ENCODE results near the gene GLT8D1. TPM values are rescaled to one million over a fixed set of nuclear protein-coding genes. Genes with fewer than 3 reads are reported as not detected.

Gene GLT8D1
- total RNA-seq, 1 donor from 2014 or later, result 49.8 TPM

GRCh38 chr3:52695798-52696671 is 9.6 kb downstream of the GLT8D1 start:
- no peak for FAIRE-seq

GRCh38 chr3:52694528-52695189 is 10.9 kb downstream of the GLT8D1 start:
- peaks cover 25% of the 10 kb centered on the region for H3K36me3 ChIP-seq (ENCODE audit: control insufficient read depth, insufficient read depth, low read length)

More at GRCh38 chr3:52695798-52696671, 9.6 kb downstream of the GLT8D1 start:
- no peak overlapping the region for H3K4me3 ChIP-seq (ENCODE audit: low read depth, low read length)
- peaks cover 20% of the 10 kb centered on the region for H3K36me3 ChIP-seq (ENCODE audit: control insufficient read depth, insufficient read depth, low read length)
- no peak for TF ChIP-seq CTCF (IDR thresholded peaks at IDR 0.05; ENCODE audit: insufficient read depth, low read length, severe bottlenecking)
- H3K27me3 ChIP-seq (ENCODE audit: control insufficient read depth, insufficient read depth, low read length), result no peaks in the 10 kb centered on the region
- DNase-seq (ENCODE audit: low read depth), result no peak

GRCh38 chr3:52693071-52693470 is 12.5 kb downstream of the GLT8D1 start:
- FAIRE-seq (no peak), DNase-seq (ENCODE audit: low read depth) (no peak)
- H3K4me3 ChIP-seq (ENCODE audit: low read depth, low read length), result no peak overlapping the region
- H3K27me3 ChIP-seq (ENCODE audit: control insufficient read depth, insufficient read depth, low read length), result no peaks in the 10 kb centered on the region
- no peak for TF ChIP-seq CTCF (IDR thresholded peaks at IDR 0.05; ENCODE audit: insufficient read depth, low read length, severe bottlenecking)
- peaks cover 38% of the 10 kb centered on the region for H3K36me3 ChIP-seq (ENCODE audit: control insufficient read depth, insufficient read depth, low read length)

More at GRCh38 chr3:52694528-52695189, 10.9 kb downstream of the GLT8D1 start:
- no peak for DNase-seq (ENCODE audit: low read depth)
- Histone ChIP-seq H3K4me3 (ENCODE audit: low read depth, low read length) (no peak overlapping the region), H3K27me3 (ENCODE audit: control insufficient read depth, insufficient read depth, low read length) (no peaks in the 10 kb centered on the region)
- no peak for TF ChIP-seq CTCF (IDR thresholded peaks at IDR 0.05; ENCODE audit: insufficient read depth, low read length, severe bottlenecking)
- FAIRE-seq, result no peak

DNA sequence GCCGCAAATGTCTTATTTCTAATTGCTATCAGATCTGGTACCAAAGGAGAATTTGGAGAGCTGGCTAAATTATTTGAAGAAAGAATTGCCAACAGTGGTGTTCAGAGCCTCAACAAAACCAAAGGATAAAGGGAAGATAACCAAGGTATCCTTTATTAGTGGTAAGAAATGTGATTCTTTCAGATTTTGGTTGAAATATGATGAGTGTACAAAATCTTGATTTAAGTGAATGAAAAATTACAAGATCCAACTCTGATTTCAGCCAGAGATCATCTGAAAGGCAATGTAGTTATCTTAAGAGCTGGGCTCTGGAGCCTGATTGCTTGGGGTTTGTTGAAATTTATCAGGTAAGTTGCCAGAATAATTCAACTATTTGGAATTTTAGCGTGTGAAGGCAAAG is 15.0 kb downstream of the GLT8D1 start:
- no peak for FAIRE-seq
- no peak for DNase-seq (ENCODE audit: low read depth)

GRCh38 chr3:52689151-52689550 is 16.4 kb downstream of the GLT8D1 start:
- peaks cover 41% of the 10 kb centered on the region for H3K36me3 ChIP-seq (ENCODE audit: control insufficient read depth, insufficient read depth, low read length)
- FAIRE-seq, result no peak
- TF ChIP-seq CTCF (IDR thresholded peaks at IDR 0.05; ENCODE audit: insufficient read depth, low read length, severe bottlenecking), result no peak

More for the DNA sequence above, 15.0 kb downstream of the GLT8D1 start:
- no peak for TF ChIP-seq CTCF (IDR thresholded peaks at IDR 0.05; ENCODE audit: insufficient read depth, low read length, severe bottlenecking)
- H3K4me3 ChIP-seq (ENCODE audit: low read depth, low read length), result no peak overlapping the region
- H3K27me3 ChIP-seq (ENCODE audit: control insufficient read depth, insufficient read depth, low read length), result no peaks in the 10 kb centered on the region
- peaks cover 44% of the 10 kb centered on the region for H3K36me3 ChIP-seq (ENCODE audit: control insufficient read depth, insufficient read depth, low read length)

More at GRCh38 chr3:52689151-52689550, 16.4 kb downstream of the GLT8D1 start:
- Histone ChIP-seq H3K4me3 (ENCODE audit: low read depth, low read length) (no peak overlapping the region), H3K27me3 (ENCODE audit: control insufficient read depth, insufficient read depth, low read length) (no peaks in the 10 kb centered on the region)
- DNase-seq (ENCODE audit: low read depth), result no peak
